Smooth muscle cell (in vitro differentiated cells): ENCODE data around the gene RAVER1. TPM values are rescaled to one million over a fixed set of nuclear protein-coding genes. Genes with fewer than 3 reads are reported as not detected.

Experiments used
- DNase-seq: peaks from one replicate; lab custom pipeline; 2025; ENCODE audit not compliant: unreplicated experiment; lab: John Stamatoyannopoulos, UW
- H2AFZ ChIP-seq: fragments of 200-600 bp; sonication (generic); 2 replicates; pipeline ENCODE4 v1.6.0; 2016; ENCODE audit warnings: antibody characterized with exemption, low read depth, mild to moderate bottlenecking
- H3F3A ChIP-seq: fragments of 200-600 bp; sonication (generic); 2 replicates; pipeline ENCODE4 v1.6.0; 2017; ENCODE audit warnings: antibody characterized with exemption, low read depth
- H3K27ac ChIP-seq: fragments of 200-600 bp; sonication (generic); 2 replicates; pipeline ENCODE4 v1.5.1; 2016; ENCODE audit warnings: low read depth, mild to moderate bottlenecking
- H3K27me3 ChIP-seq: fragments of 200-600 bp; sonication (generic); 2 replicates; pipeline ENCODE4 v1.6.1; 2016; ENCODE audit warnings: low read depth, mild to moderate bottlenecking
- H3K36me3 ChIP-seq: fragments of 200-600 bp; sonication (generic); 2 replicates; pipeline ENCODE4 v1.5.1; 2016; ENCODE audit warnings: low read depth
- H3K4me1 ChIP-seq: fragments of 200-600 bp; sonication (generic); 2 replicates; pipeline ENCODE4 v1.5.1; 2016; ENCODE audit warnings: low read depth
- H3K4me2 ChIP-seq: fragments of 200-600 bp; sonication (generic); 2 replicates; pipeline ENCODE4 v1.6.0; 2016; ENCODE audit warnings: mild to moderate bottlenecking
- H3K4me3 ChIP-seq: fragments of 200-600 bp; sonication (generic); 2 replicates; pipeline ENCODE4 v1.5.1; 2016; ENCODE audit warnings: mild to moderate bottlenecking
- H3K79me2 ChIP-seq: fragments of 200-600 bp; sonication (generic); 2 replicates; pipeline ENCODE4 v1.6.0; 2016; ENCODE audit warnings: low read depth, mild to moderate bottlenecking
- H3K9ac ChIP-seq: fragments of 200-600 bp; sonication (generic); 2 replicates; pipeline ENCODE4 v1.6.0; 2016; ENCODE audit warnings: low read depth
- H3K9me3 ChIP-seq: fragments of 200-600 bp; sonication (generic); replicated peaks from 2 replicates; pipeline ENCODE4 v1.5.1; 2016; ENCODE audit warnings: low read depth
- H4K20me1 ChIP-seq: fragments of 200-600 bp; sonication (generic); 2 replicates; pipeline ENCODE4 v1.6.0; 2016; ENCODE audit warnings: low read depth
- WGBS: methylation state at CpG from one replicate; pipeline ENCODE4 v1.1.7; 2016; ENCODE audit warnings: low lambda C conversion rate; 5-methylcytosine and 5-hydroxymethylcytosine counted together
- polyA plus RNA-seq: library from polyadenylated mRNA; unstranded; fragments of >200 nt; fragmentation: Nextera tagmentation; extraction: Ambion mirVana; gene quantifications from 2 replicates; pipeline ENCODE4 v1.2.1, GENCODE V29; 2016
- small RNA-seq: library from RNA; depleted of rRNA; stranded (forward); fragments of <200 nt; gene quantifications from one replicate; pipeline ENCODE3, GENCODE V24; 2014
- total RNA-seq: library from RNA; depleted of rRNA; stranded (reverse); fragments of >200 nt; gene quantifications from 2 replicates; pipeline ENCODE4 v1.2.3, GENCODE V29; 2014
- TF ChIP-seq, protein P1 (sequence below): fragments of 200-600 bp; sonication (generic); IDR thresholded peaks from 2 replicates; pipeline ENCODE4 v1.5.1; 2017; ENCODE audit warnings: borderline replicate concordance, mild to moderate bottlenecking, antibody characterized with exemption; ENCODE audit not compliant: insufficient read depth, poor library complexity, severe bottlenecking

The RAVER1 gene
- total and polyA plus RNA-seq, 2 experiments from 2014 or later: 18.3 to 43.0 TPM

DNA sequence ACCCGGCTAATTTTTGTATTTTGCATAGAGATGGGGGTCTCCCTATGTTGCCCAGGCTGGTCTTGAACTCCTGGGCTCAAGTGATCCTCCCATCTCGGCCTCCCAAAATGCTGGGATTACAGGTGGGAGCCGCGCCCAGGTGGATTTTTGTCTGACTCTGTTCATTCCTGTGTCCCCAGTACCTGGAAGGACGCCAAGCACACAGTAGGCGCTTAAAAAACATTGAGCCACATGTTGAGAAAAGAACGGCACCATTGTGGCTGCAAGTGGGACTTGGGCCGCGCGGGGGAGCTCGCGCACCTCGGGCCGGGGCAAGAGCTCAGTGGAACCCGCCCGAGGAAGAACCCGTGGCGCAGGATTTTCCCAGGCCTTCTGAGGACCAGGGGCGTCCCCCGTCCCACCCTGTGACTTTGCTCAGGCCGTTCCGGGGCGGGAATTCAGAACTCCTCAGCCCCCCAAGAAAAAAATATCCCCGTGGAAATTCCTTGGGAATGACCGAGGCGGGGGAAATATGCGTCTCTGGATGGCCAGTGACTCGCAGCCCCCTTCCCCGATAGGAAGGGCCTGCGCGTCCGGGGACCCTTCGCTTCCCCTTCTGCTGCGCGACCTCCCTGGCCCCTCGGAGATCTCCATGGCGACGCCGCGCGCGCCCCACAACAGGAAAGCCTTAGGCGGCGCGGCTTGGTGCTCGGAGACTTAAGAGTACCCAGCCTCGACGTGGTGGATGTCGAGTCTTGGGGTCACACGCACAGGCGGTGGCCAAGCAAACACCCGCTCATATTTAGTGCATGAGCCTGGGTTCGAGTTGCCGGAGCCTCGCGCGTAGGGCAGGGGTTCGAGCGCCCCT is 63.8 kb downstream of the RAVER1 start:
- no peaks in the 10 kb centered on the region for H3K79me2 ChIP-seq
- H3K9me3 ChIP-seq: no peaks in the 10 kb centered on the region
- 12% methylated on average over 59 of the region's 59 CpGs for WGBS
- H2AFZ ChIP-seq: peak overlapping the region; percentile 88
- no peaks in the 10 kb centered on the region for H3K4me1 ChIP-seq
- H3K27me3 ChIP-seq: peaks cover 9% of the 10 kb centered on the region
- H3K36me3 ChIP-seq: no peaks in the 10 kb centered on the region
- H3K27ac ChIP-seq: no peak overlapping the region
- no peaks in the 10 kb centered on the region for H3F3A ChIP-seq
- H3K4me2 ChIP-seq: peak overlapping the region; percentile 83
- TF ChIP-seq, protein P1, sequence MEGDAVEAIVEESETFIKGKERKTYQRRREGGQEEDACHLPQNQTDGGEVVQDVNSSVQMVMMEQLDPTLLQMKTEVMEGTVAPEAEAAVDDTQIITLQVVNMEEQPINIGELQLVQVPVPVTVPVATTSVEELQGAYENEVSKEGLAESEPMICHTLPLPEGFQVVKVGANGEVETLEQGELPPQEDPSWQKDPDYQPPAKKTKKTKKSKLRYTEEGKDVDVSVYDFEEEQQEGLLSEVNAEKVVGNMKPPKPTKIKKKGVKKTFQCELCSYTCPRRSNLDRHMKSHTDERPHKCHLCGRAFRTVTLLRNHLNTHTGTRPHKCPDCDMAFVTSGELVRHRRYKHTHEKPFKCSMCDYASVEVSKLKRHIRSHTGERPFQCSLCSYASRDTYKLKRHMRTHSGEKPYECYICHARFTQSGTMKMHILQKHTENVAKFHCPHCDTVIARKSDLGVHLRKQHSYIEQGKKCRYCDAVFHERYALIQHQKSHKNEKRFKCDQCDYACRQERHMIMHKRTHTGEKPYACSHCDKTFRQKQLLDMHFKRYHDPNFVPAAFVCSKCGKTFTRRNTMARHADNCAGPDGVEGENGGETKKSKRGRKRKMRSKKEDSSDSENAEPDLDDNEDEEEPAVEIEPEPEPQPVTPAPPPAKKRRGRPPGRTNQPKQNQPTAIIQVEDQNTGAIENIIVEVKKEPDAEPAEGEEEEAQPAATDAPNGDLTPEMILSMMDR: peak; percentile 91
- peak overlapping the region; percentile 45 for H3K4me3 ChIP-seq
- DNase-seq: peak; percentile 54
- H3K9ac ChIP-seq: peak overlapping the region; percentile 19
- no peaks in the 10 kb centered on the region for H4K20me1 ChIP-seq

DNA sequence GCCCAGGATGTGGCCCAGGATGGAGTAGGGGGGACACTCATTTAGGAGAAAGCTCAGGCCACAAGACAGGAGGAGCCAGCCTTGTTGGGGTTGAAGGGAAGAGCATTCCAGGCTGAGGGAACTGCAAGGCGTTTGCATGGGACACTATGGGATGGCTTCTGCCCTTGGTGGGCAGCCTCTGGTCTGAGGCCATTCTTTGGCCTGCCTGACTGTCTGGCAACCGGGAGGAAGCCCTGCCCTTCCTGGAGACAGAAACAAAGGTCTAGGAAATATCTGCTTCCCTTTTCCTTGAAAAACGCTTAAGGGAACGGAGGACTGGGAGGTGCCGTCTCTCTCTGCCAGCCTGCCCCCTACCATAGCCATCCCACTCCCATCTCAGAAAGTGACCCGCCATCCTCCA is 65.3 kb downstream of the RAVER1 start:
- no peaks in the 10 kb centered on the region for H3F3A ChIP-seq
- H3K27ac ChIP-seq: no peak overlapping the region
- no peak overlapping the region for H2AFZ ChIP-seq
- H3K9ac ChIP-seq: no peak overlapping the region
- no peaks in the 10 kb centered on the region for H3K4me1 ChIP-seq
- DNase-seq: no peak
- peaks cover 9% of the 10 kb centered on the region for H3K27me3 ChIP-seq
- TF ChIP-seq, protein P1: no peak
- H3K79me2 ChIP-seq: no peaks in the 10 kb centered on the region
- no peak overlapping the region for H3K4me2 ChIP-seq
- no peak overlapping the region for H3K4me3 ChIP-seq
- H3K9me3 ChIP-seq: no peaks in the 10 kb centered on the region
- 92% methylated on average over 6 of the region's 6 CpGs for WGBS
- H3K36me3 ChIP-seq: no peaks in the 10 kb centered on the region
- H4K20me1 ChIP-seq: no peaks in the 10 kb centered on the region

DNA sequence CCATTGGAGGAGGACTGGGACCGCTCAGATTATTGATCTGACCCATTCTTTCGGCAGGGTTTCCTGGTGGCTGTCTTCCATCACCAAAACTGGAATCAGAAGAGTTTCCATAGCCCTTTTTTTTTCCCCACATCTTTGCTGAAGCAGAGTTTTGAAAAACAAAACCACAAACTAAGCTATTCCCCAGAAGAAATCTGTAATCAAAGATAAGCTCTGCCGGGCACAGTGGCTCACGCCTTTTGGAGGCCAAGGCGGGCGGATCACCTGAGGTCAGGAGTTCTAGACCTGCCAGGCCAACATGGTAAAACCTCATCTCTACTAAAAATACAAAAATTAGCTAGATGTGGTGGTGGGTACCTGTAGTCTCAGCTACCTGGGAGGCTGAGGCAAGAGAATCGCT is 66.6 kb downstream of the RAVER1 start:
- DNase-seq: no peak
- TF ChIP-seq, protein P1: no peak
- no peaks in the 10 kb centered on the region for H3K79me2 ChIP-seq
- 92% methylated on average over 7 of the region's 7 CpGs for WGBS
- no peak overlapping the region for H3K4me2 ChIP-seq
- no peaks in the 10 kb centered on the region for H4K20me1 ChIP-seq
- no peak overlapping the region for H3K27ac ChIP-seq
- no peak overlapping the region for H3K9ac ChIP-seq
- H3K27me3 ChIP-seq: peaks cover 9% of the 10 kb centered on the region
- no peak overlapping the region for H3K4me3 ChIP-seq
- no peaks in the 10 kb centered on the region for H3K36me3 ChIP-seq
- no peak overlapping the region for H2AFZ ChIP-seq
- H3K9me3 ChIP-seq: no peaks in the 10 kb centered on the region
- H3F3A ChIP-seq: no peaks in the 10 kb centered on the region
- H3K4me1 ChIP-seq: no peaks in the 10 kb centered on the region

Small RNA genes lying within 50 kb of the gene (small RNA-seq; reads per million reads assigned to genes)
- not detected for gene AC011511.1
- gene AC011511.4: not detected

Other genes with a start within 250 kb of the RAVER1 start
- gene SHFL, start 247.2 kb downstream of the RAVER1 start, total RNA-seq: 13.7 and 15.6 TPM in 2 replicates
- 22.6 and 28.7 TPM in 2 replicates for gene SHFL, start 247.2 kb downstream of the RAVER1 start, polyA plus RNA-seq
- 3.5 and 5.5 TPM in 2 replicates for gene ANGPTL6, start 230.9 kb downstream of the RAVER1 start, total RNA-seq
- 7.2 and 8.6 TPM in 2 replicates for gene ANGPTL6, start 230.9 kb downstream of the RAVER1 start, polyA plus RNA-seq
- gene PPAN, start 227.2 kb downstream of the RAVER1 start, total RNA-seq: 9.7 and 11.1 TPM in 2 replicates
- 22.6 and 25.6 TPM in 2 replicates for gene PPAN, start 227.2 kb downstream of the RAVER1 start, polyA plus RNA-seq
- gene P2RY11, start 221.8 kb downstream of the RAVER1 start, total RNA-seq: 1.5 and 2.0 TPM in 2 replicates
- gene P2RY11, start 221.8 kb downstream of the RAVER1 start, polyA plus RNA-seq: 3.8 and 9.7 TPM in 2 replicates
- 138 and 164 TPM in 2 replicates for gene EIF3G, start 213.6 kb downstream of the RAVER1 start, total RNA-seq
- 185 and 196 TPM in 2 replicates for gene EIF3G, start 213.6 kb downstream of the RAVER1 start, polyA plus RNA-seq
- gene DNMT1, start 138.6 kb downstream of the RAVER1 start, total RNA-seq: 37.6 and 39.5 TPM in 2 replicates
- 56.7 and 78.4 TPM in 2 replicates for gene DNMT1, start 138.6 kb downstream of the RAVER1 start, polyA plus RNA-seq
- gene S1PR2, start 102.2 kb downstream of the RAVER1 start, total RNA-seq: 6.4 and 9.8 TPM in 2 replicates
- gene S1PR2, start 102.2 kb downstream of the RAVER1 start, polyA plus RNA-seq: 6.5 and 7.4 TPM in 2 replicates
- 36.4 and 47.8 TPM in 2 replicates for gene MRPL4, start 81.3 kb downstream of the RAVER1 start, total RNA-seq
- 63.5 and 72.1 TPM in 2 replicates for gene MRPL4, start 81.3 kb downstream of the RAVER1 start, polyA plus RNA-seq
- gene ICAM1, start 62.4 kb downstream of the RAVER1 start, total RNA-seq: 4.6 and 10.4 TPM in 2 replicates
- gene ICAM1, start 62.4 kb downstream of the RAVER1 start, polyA plus RNA-seq: 9.2 and 9.7 TPM in 2 replicates
- 0.90 and 1.9 TPM in 2 replicates for gene ICAM4, start 46.6 kb downstream of the RAVER1 start, total RNA-seq
- 2.2 and 3.4 TPM in 2 replicates for gene ICAM4, start 46.6 kb downstream of the RAVER1 start, polyA plus RNA-seq
- gene ICAM5, start 43.6 kb downstream of the RAVER1 start, total RNA-seq: 1.9 and 4.0 TPM in 2 replicates
- 4.4 and 6.4 TPM in 2 replicates for gene ICAM5, start 43.6 kb downstream of the RAVER1 start, polyA plus RNA-seq
- 2.9 TPM in 1 of 2 replicates, not detected in the other for gene ZGLP1, start 23.7 kb downstream of the RAVER1 start, total RNA-seq
- 4.8 and 6.1 TPM in 2 replicates for gene ZGLP1, start 23.7 kb downstream of the RAVER1 start, polyA plus RNA-seq
- 7.6 and 15.3 TPM in 2 replicates for gene FDX2, start 17.5 kb downstream of the RAVER1 start, total RNA-seq
- 39.1 and 46.0 TPM in 2 replicates for gene FDX2, start 17.5 kb downstream of the RAVER1 start, polyA plus RNA-seq
- 4.5 and 6.5 TPM in 2 replicates for gene ICAM3, start 6.1 kb upstream of the RAVER1 start, total RNA-seq
- 29.3 and 31.3 TPM in 2 replicates for gene ICAM3, start 6.1 kb upstream of the RAVER1 start, polyA plus RNA-seq
- 52.5 and 53.1 TPM in 2 replicates for gene TYK2, start 47.0 kb upstream of the RAVER1 start, total RNA-seq
- gene TYK2, start 47.0 kb upstream of the RAVER1 start, polyA plus RNA-seq: 90.8 and 98.4 TPM in 2 replicates
- 98.4 and 103 TPM in 2 replicates for gene CDC37, start 70.0 kb upstream of the RAVER1 start, total RNA-seq
- gene CDC37, start 70.0 kb upstream of the RAVER1 start, polyA plus RNA-seq: 186 and 198 TPM in 2 replicates
- 2.7 and 3.3 TPM in 2 replicates for gene PDE4A, start 87.0 kb upstream of the RAVER1 start, total RNA-seq
- gene PDE4A, start 87.0 kb upstream of the RAVER1 start, polyA plus RNA-seq: 12.3 and 16.4 TPM in 2 replicates
- 24.9 and 39.3 TPM in 2 replicates for gene KEAP1, start 169.8 kb upstream of the RAVER1 start, total RNA-seq
- gene KEAP1, start 169.8 kb upstream of the RAVER1 start, polyA plus RNA-seq: 53.1 and 60.4 TPM in 2 replicates
- gene S1PR5, start 183.9 kb upstream of the RAVER1 start, total RNA-seq: 5.3 and 6.3 TPM in 2 replicates
- gene S1PR5, start 183.9 kb upstream of the RAVER1 start, polyA plus RNA-seq: 6.8 and 9.0 TPM in 2 replicates
- 12.9 and 13.8 TPM in 2 replicates for gene ATG4D, start 210.4 kb upstream of the RAVER1 start, total RNA-seq
- 19.0 and 29.7 TPM in 2 replicates for gene ATG4D, start 210.4 kb upstream of the RAVER1 start, polyA plus RNA-seq
- gene KRI1, start 232.5 kb upstream of the RAVER1 start, total RNA-seq: 4.9 and 7.1 TPM in 2 replicates
- gene KRI1, start 232.5 kb upstream of the RAVER1 start, polyA plus RNA-seq: 10.1 and 18.0 TPM in 2 replicates
- 5.4 and 10.1 TPM in 2 replicates for gene CDKN2D, start 235.4 kb upstream of the RAVER1 start, total RNA-seq
- 22.2 and 25.3 TPM in 2 replicates for gene CDKN2D, start 235.4 kb upstream of the RAVER1 start, polyA plus RNA-seq